Measurements from ENCODE around the gene SHD. TPM values are rescaled to one million over a fixed set of nuclear protein-coding genes. Genes with fewer than 3 reads are reported as not detected.

The SHD gene
- total and polyA plus RNA-seq, 2 of the 8 experiments (the other 6 are each of a cell fraction or from before 2014, with no cell fraction given): 5.8 to 10.7 TPM

DNA sequence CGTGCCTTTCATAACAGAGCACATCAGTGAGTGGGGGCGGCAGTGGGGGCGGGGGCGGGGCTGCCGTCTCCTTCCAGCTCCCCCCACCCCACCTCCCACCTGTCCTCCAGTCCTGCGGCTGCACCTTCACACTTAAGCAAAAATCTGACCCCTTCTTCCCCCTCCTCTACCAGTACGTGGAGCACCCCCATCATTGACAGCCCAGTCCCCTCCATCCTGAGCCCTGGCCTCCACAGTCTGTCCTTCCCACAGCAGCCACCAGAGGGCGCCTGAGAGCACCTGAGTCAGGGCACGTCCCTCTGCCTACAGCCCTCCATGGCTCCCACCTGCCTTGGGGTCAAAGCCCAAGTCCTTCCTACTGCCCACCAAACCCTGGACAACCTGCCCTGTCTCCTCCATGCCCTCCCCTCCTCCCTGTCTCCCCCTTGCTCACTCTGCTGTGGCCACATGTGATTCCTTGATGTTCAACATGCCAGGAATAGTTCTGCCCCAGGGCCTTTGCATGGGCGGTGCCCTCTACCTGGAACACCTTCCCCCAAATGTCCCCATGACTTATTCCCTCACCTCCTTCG is 45.7 kb upstream of the SHD start (continued):
- TF ChIP-seq, protein P1, sequence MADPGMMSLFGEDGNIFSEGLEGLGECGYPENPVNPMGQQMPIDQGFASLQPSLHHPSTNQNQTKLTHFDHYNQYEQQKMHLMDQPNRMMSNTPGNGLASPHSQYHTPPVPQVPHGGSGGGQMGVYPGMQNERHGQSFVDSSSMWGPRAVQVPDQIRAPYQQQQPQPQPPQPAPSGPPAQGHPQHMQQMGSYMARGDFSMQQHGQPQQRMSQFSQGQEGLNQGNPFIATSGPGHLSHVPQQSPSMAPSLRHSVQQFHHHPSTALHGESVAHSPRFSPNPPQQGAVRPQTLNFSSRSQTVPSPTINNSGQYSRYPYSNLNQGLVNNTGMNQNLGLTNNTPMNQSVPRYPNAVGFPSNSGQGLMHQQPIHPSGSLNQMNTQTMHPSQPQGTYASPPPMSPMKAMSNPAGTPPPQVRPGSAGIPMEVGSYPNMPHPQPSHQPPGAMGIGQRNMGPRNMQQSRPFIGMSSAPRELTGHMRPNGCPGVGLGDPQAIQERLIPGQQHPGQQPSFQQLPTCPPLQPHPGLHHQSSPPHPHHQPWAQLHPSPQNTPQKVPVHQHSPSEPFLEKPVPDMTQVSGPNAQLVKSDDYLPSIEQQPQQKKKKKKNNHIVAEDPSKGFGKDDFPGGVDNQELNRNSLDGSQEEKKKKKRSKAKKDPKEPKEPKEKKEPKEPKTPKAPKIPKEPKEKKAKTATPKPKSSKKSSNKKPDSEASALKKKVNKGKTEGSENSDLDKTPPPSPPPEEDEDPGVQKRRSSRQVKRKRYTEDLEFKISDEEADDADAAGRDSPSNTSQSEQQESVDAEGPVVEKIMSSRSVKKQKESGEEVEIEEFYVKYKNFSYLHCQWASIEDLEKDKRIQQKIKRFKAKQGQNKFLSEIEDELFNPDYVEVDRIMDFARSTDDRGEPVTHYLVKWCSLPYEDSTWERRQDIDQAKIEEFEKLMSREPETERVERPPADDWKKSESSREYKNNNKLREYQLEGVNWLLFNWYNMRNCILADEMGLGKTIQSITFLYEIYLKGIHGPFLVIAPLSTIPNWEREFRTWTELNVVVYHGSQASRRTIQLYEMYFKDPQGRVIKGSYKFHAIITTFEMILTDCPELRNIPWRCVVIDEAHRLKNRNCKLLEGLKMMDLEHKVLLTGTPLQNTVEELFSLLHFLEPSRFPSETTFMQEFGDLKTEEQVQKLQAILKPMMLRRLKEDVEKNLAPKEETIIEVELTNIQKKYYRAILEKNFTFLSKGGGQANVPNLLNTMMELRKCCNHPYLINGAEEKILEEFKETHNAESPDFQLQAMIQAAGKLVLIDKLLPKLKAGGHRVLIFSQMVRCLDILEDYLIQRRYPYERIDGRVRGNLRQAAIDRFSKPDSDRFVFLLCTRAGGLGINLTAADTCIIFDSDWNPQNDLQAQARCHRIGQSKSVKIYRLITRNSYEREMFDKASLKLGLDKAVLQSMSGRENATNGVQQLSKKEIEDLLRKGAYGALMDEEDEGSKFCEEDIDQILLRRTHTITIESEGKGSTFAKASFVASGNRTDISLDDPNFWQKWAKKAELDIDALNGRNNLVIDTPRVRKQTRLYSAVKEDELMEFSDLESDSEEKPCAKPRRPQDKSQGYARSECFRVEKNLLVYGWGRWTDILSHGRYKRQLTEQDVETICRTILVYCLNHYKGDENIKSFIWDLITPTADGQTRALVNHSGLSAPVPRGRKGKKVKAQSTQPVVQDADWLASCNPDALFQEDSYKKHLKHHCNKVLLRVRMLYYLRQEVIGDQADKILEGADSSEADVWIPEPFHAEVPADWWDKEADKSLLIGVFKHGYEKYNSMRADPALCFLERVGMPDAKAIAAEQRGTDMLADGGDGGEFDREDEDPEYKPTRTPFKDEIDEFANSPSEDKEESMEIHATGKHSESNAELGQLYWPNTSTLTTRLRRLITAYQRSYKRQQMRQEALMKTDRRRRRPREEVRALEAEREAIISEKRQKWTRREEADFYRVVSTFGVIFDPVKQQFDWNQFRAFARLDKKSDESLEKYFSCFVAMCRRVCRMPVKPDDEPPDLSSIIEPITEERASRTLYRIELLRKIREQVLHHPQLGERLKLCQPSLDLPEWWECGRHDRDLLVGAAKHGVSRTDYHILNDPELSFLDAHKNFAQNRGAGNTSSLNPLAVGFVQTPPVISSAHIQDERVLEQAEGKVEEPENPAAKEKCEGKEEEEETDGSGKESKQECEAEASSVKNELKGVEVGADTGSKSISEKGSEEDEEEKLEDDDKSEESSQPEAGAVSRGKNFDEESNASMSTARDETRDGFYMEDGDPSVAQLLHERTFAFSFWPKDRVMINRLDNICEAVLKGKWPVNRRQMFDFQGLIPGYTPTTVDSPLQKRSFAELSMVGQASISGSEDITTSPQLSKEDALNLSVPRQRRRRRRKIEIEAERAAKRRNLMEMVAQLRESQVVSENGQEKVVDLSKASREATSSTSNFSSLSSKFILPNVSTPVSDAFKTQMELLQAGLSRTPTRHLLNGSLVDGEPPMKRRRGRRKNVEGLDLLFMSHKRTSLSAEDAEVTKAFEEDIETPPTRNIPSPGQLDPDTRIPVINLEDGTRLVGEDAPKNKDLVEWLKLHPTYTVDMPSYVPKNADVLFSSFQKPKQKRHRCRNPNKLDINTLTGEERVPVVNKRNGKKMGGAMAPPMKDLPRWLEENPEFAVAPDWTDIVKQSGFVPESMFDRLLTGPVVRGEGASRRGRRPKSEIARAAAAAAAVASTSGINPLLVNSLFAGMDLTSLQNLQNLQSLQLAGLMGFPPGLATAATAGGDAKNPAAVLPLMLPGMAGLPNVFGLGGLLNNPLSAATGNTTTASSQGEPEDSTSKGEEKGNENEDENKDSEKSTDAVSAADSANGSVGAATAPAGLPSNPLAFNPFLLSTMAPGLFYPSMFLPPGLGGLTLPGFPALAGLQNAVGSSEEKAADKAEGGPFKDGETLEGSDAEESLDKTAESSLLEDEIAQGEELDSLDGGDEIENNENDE (IDR thresholded peaks at IDR 0.05; ENCODE audit: insufficient replicate concordance, low read length): no peak
- TF ChIP-seq KDM1A (IDR thresholded peaks at IDR 0.05; ENCODE audit: borderline replicate concordance, low read length) (peak; percentile 100), MAFK (IDR thresholded peaks at IDR 0.05; ENCODE audit: low read depth, low read length) (no peak), HDAC6 (IDR thresholded peaks at IDR 0.05; ENCODE audit: low read depth, low read length) (no peak), TCF12 (IDR thresholded peaks at IDR 0.05; ENCODE audit: low read depth, low read length) (no peak), BACH1 (IDR thresholded peaks at IDR 0.05; ENCODE audit: low read length) (no peak)
- TF ChIP-seq, protein P2, sequence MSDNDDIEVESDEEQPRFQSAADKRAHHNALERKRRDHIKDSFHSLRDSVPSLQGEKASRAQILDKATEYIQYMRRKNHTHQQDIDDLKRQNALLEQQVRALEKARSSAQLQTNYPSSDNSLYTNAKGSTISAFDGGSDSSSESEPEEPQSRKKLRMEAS (IDR thresholded peaks at IDR 0.05): peak; percentile 47
- TF ChIP-seq, protein P3, sequence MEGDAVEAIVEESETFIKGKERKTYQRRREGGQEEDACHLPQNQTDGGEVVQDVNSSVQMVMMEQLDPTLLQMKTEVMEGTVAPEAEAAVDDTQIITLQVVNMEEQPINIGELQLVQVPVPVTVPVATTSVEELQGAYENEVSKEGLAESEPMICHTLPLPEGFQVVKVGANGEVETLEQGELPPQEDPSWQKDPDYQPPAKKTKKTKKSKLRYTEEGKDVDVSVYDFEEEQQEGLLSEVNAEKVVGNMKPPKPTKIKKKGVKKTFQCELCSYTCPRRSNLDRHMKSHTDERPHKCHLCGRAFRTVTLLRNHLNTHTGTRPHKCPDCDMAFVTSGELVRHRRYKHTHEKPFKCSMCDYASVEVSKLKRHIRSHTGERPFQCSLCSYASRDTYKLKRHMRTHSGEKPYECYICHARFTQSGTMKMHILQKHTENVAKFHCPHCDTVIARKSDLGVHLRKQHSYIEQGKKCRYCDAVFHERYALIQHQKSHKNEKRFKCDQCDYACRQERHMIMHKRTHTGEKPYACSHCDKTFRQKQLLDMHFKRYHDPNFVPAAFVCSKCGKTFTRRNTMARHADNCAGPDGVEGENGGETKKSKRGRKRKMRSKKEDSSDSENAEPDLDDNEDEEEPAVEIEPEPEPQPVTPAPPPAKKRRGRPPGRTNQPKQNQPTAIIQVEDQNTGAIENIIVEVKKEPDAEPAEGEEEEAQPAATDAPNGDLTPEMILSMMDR (IDR thresholded peaks at IDR 0.05; ENCODE audit: control extremely low read depth in 1 of 3, insufficient read depth in 1 of 3, low read depth in 1 of 3, low read length in 3 of 3): peak; percentile 80 to 97 (median 96)
